Ovary (tissue), 9 donors: ENCODE results near the gene TMEM134. TPM values are rescaled to one million over a fixed set of nuclear protein-coding genes. Genes with fewer than 3 reads are reported as not detected.
A peak's percentile ranks its signal among the peaks of the same experiment; 100 is the strongest.

Experiments
- DNase-seq, 5 donors: peaks; one replicate each; pipeline ENCODE4 v3.0.0-alpha.2; 2019 to 2020
- H3K27ac ChIP-seq, 2 donors: fragments of 200-600 bp; one replicate each; pipeline versions ENCODE4 v1.5.1 to v1.8.0; 2019 to 2022
- H3K27me3 ChIP-seq: fragments of 200-600 bp; one replicate; pipeline ENCODE4 v1.8.0; 2022
- H3K36me3 ChIP-seq: fragments of 200-600 bp; sonication (generic); one replicate; pipeline ENCODE4 v1.5.1; 2019
- H3K4me1 ChIP-seq: one replicate; pipeline ENCODE4 v1.8.1; 2013; ENCODE audit warnings: mild to moderate bottlenecking, moderate library complexity; ENCODE audit not compliant: insufficient read depth
- H3K4me3 ChIP-seq: fragments of 200-600 bp; sonication (generic); one replicate; pipeline ENCODE4 v1.5.1; 2017
- H3K9me3 ChIP-seq, 2 donors: fragments of 200-600 bp in 1 of 2; sonication (generic) in 1 of 2; one replicate each; pipeline versions ENCODE4 v1.5.1 to v1.8.1; 2013 to 2019; ENCODE audit warnings: mild to moderate bottlenecking in 1 of 2, moderate library complexity in 1 of 2
- EP300 ChIP-seq: sonication (generic); formaldehyde crosslinking; IDR thresholded peaks from one replicate; pipeline ENCODE4 v1.6.1; 2017; ENCODE audit warnings: antibody characterized with exemption
- POLR2A ChIP-seq: fragments of 450-650 bp; IDR thresholded peaks from one replicate; pipeline ENCODE4 v1.6.1; 2017; ENCODE audit warnings: antibody characterized with exemption, mild to moderate bottlenecking, moderate library complexity
- WGBS, 3 donors: extraction: QIAGEN DNeasy Blood & Tissue Kit in 1 of 3; methylation state at CpG; one replicate each; pipeline versions ENCODE4 v1.1.5 to v1.1.7; 2013 to 2017; 5-methylcytosine and 5-hydroxymethylcytosine counted together
- intact Hi-C, 4 donors: fragments of 100-400 bp; cut with DNase I; formaldehyde crosslinking; loops; one replicate each; pipeline versions ENCODE4 v1.11.0 to v1.15.1; 2022 to 2023
- polyA plus RNA-seq, 2 donors: library from polyadenylated mRNA; stranded (reverse); fragments of 200-250 nt in 1 of 2; fragments of 350-450 nt in 1 of 2; fragmentation: Illumina TruSeq in 1 of 2; extraction: RNeasy Lipid Tissue Mini Kit (QIAGEN cat#74804) in 1 of 2; gene quantifications; one replicate each; pipeline ENCODE4 v1.2.3, GENCODE V29; 2013 to 2014
- total RNA-seq, 7 donors: library from RNA; depleted of rRNA in 2 of 7; stranded (reverse); fragments of >200 nt in 2 of 7; fragmentation: NEBNext Ultra II Directional in 3 of 7; extraction: Animal tissue kit (Norgen Biotek cat#: 25700) in 3 of 7; gene quantifications; one replicate each; pipeline versions ENCODE4 v1.1.0 to v1.2.4, GENCODE V29; 2016 to 2023
- TF ChIP-seq, protein P1 (sequence below), 3 donors: fragments of 450-650 bp in 2 of 3; fragments of 200-600 bp in 1 of 3; IDR thresholded peaks; one replicate each; pipeline versions ENCODE4 v1.5.1 to v1.8.0; 2016 to 2022; ENCODE audit warnings: antibody characterized with exemption in 3 of 3, mild to moderate bottlenecking in 1 of 3
- donor health status: DM: no; HTN: no; CAD: no; lungs with moderate emphysema.
- donor health status: DM: no; HTN: no; CAD: no.
- donor health status: Bipolar disorder and iron deficiency.
- donor health status: DM: yes; HTN: yes; CAD: no.
- donor health status: DM: no; HTN: no; CAD: no.
- donor health status: DM: yes; HTN: yes; CAD: no.

Gene TMEM134
- total and polyA plus RNA-seq, 9 donors: 2.7 to 69.8 (median 44.3) TPM

DNA sequence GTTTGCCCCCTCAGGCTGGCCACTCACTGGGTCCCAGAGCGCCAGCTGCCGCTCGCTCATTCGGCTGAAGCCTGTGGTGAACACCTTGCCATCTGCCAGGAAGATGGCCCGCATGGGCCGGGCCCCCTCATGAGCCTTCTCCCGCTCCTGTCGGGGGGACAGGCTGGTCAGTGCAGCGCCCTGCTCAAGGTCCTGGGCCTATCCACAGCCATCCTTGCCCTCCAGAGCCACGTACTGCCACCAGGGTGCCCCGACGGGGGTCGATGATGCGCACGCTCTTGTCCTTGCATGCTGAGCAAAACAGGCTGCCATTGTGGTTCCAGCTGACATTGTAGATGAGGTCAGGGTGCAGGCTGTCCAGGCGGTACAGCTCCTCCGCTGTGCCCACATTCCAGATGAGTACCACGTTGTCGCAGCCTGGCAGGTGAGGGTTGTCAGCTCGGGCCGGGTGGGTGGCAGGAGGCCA lies 27.9 kb downstream of the TMEM134 start:
- no peak overlapping the region for H3K27ac ChIP-seq
- intact Hi-C loops: loop anchor here in 1 of 4 donors (10.0 kb wide), 1 partner anchor 64 kb away; the partner anchor contains the start of genes CDK2AP2 and PITPNM1
- WGBS, 3 donors: 78 to 83% (median 82%) methylated on average over 21 of the region's 21 CpGs

DNA sequence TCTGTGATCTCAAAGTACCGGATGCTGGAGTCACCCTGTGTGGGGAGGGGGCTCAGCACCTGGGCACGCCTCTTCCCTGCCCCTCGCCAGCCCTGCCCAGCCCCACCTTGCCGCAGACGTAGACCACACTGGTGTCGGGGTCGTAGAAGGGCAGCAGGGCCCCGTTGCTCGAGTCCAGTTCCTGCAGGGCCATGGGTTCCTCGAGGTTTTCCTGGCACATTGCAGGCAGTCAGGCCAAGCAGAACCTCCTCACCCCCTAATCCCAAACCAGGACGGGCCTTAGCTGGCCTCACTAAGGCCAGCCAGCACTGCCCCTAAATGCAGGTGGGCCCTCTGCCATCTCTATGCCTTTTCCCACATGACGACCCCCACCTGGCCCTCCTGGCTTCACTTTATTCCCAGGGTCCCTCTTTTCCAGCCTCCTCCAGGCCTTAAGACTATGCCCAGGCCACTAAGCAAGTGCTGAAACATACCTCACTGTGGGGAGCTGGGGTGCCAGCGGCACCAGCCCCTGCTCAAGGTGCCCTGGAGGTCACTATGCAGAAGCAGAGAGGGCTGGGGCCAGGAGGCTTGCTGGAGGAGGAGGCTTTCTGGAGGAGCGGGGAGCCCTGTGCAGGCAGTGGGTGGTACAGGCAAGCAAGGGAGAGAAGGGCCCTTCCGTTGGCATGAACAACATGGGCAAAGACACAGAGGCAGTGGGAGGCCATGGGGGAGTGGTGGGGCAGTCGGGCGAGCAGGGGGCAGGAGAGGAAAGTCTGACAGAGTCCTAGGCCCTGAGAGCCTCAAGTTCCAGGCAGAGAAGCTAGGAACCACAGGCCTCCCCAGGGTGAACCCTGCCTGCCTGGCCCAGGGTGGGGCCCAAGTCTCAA lies 28.6 kb downstream of the TMEM134 start:
- no peaks in the 10 kb centered on the region for H3K27me3 ChIP-seq
- H3K27ac ChIP-seq: no peak overlapping the region
- no peak for TF ChIP-seq EP300
- peaks cover 4% of the 10 kb centered on the region for H3K4me1 ChIP-seq
- peak in 2 of 5 donors; percentile 14 to 32 for DNase-seq
- WGBS, 3 donors: 65 to 69% (median 69%) methylated on average over 17 of the region's 17 CpGs
- H3K36me3 ChIP-seq: no peaks in the 10 kb centered on the region
- no peak overlapping the region for H3K4me3 ChIP-seq
- intact Hi-C loops: loop anchor here in 1 of 4 donors (10.0 kb wide), 1 partner anchor 64 kb away; the partner anchor contains the start of genes CDK2AP2 and PITPNM1
- no peaks in the 10 kb centered on the region for H3K9me3 ChIP-seq

More for the DNA sequence above, 27.9 kb downstream of the TMEM134 start:
- H3K4me1 ChIP-seq: peaks cover 4% of the 10 kb centered on the region
- H3K27me3 ChIP-seq: no peaks in the 10 kb centered on the region
- H3K4me3 ChIP-seq: no peak overlapping the region
- no peak for TF ChIP-seq EP300
- TF ChIP-seq, protein P1, sequence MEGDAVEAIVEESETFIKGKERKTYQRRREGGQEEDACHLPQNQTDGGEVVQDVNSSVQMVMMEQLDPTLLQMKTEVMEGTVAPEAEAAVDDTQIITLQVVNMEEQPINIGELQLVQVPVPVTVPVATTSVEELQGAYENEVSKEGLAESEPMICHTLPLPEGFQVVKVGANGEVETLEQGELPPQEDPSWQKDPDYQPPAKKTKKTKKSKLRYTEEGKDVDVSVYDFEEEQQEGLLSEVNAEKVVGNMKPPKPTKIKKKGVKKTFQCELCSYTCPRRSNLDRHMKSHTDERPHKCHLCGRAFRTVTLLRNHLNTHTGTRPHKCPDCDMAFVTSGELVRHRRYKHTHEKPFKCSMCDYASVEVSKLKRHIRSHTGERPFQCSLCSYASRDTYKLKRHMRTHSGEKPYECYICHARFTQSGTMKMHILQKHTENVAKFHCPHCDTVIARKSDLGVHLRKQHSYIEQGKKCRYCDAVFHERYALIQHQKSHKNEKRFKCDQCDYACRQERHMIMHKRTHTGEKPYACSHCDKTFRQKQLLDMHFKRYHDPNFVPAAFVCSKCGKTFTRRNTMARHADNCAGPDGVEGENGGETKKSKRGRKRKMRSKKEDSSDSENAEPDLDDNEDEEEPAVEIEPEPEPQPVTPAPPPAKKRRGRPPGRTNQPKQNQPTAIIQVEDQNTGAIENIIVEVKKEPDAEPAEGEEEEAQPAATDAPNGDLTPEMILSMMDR (IDR thresholded peaks at IDR 0.05): no peak
- no peak for TF ChIP-seq POLR2A
- no peaks in the 10 kb centered on the region for H3K36me3 ChIP-seq
- no peaks in the 10 kb centered on the region for H3K9me3 ChIP-seq
- DNase-seq: peak in 2 of 5 donors; percentile 34 to 36

DNA sequence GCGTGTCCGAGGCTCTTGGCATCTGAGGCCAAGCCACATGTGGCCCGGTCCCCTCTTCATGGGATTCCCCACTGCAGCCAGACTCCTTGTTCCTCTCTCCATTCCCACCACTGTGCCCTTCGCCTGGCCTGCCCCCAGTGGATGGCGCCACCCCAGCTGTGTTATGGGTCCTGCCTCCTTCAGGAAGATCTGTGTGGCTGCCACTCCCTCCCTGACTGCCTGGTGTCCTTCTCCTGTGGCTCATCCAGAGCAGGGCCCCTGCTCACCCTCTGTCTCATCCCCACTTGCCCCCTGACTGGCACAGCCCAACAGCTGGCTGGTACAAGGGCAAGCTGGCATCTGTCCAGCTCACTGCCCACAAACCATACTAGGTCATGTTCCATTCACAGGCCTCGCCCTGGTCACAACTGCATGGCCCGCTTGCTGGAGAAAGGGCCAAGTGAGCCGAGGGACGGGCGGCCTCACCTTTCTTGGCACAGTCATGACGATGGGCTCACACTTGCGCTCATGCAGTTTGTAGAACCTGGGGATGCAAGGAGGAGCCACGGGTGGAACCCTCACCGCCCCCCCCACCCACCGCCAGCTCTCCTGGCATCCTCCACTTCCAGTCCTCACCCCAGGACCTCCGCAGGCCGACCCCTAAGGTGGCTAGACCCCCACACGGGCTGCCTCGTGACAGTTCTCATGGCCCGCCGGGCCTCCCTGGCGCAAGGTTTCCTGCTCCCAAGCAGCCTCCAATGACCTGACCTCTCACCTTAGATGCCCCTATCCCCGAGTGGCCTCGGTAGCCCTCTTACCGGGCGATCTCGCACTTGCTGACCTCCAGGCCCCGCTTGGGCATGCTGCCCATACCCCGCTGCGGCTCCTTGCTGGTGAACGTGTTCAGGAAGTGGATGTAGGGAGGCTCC lies 29.5 kb downstream of the TMEM134 start:
- Histone ChIP-seq H3K4me3 (no peak overlapping the region), H3K27me3 (no peaks in the 10 kb centered on the region), H3K4me1 (peaks cover 4% of the 10 kb centered on the region), H3K27ac (no peak overlapping the region), H3K36me3 (no peaks in the 10 kb centered on the region), H3K9me3 (no peaks in the 10 kb centered on the region)
- TF ChIP-seq POLR2A: no peak
- TF ChIP-seq, protein P1 (IDR thresholded peaks at IDR 0.05): no peak
- no peak for TF ChIP-seq EP300
- intact Hi-C loops: loop anchor here in 1 of 4 donors (10.0 kb wide), 1 partner anchor 65 kb away; the partner anchor contains the start of genes CDK2AP2 and PITPNM1
- DNase-seq: peak in 3 of 5 donors; percentile 52 to 59 (median 53)
- 67 to 71% (median 71%) methylated on average over 31 of the region's 31 CpGs for WGBS, 3 donors

DNA sequence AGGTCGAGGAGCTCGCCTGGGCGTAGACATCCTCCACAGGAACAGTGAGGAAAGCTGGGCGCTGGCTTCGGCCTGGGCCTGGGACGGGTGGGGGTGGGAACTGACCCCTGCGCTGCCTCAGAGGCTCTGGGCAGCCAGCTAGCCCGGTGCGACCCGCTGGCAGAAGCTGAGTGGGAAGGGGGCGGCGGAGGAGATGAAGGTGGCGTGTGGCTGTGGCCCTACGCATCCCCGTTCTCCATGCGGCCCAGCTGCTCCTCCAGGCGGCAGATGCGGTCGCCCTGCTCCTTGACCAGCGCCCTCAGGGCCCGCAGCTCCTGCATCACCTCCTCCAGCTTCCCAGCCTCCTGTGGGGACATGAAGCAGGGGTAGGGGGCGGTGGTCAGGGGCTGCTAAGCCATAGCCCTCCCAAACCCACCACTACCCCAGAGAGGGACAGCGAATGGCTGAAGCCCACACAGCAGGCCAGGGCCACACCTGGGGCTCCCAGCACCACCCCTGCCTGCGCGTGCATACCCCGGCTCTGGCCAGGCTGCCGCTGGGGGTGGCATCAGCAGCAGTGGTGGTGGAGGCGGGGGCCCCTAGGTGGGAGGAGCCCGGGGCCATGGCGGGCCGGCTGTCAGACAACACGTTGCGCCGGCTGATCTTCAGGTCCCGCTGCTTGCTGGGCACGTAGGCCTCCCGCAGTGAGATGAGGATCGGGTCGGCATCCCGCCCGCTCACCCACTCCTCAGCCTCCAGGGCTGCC lies 30.7 kb downstream of the TMEM134 start:
- intact Hi-C loops: no loop called here
- WGBS, 3 donors: 73 to 81% (median 76%) methylated on average over 41 of the region's 41 CpGs
- DNase-seq: peak in 1 of 5 donors; percentile 33
- no peaks in the 10 kb centered on the region for H3K27me3 ChIP-seq
- no peak overlapping the region for H3K4me3 ChIP-seq
- no peak overlapping the region for H3K27ac ChIP-seq
- no peak for TF ChIP-seq EP300
- no peak for TF ChIP-seq POLR2A
- TF ChIP-seq, protein P1 (IDR thresholded peaks at IDR 0.05): no peak
- no peaks in the 10 kb centered on the region for H3K36me3 ChIP-seq
- peaks cover 4% of the 10 kb centered on the region for H3K4me1 ChIP-seq
- no peaks in the 10 kb centered on the region for H3K9me3 ChIP-seq
